ENCODE results near the gene PIWIL4.

The PIWIL4 gene

DNA sequence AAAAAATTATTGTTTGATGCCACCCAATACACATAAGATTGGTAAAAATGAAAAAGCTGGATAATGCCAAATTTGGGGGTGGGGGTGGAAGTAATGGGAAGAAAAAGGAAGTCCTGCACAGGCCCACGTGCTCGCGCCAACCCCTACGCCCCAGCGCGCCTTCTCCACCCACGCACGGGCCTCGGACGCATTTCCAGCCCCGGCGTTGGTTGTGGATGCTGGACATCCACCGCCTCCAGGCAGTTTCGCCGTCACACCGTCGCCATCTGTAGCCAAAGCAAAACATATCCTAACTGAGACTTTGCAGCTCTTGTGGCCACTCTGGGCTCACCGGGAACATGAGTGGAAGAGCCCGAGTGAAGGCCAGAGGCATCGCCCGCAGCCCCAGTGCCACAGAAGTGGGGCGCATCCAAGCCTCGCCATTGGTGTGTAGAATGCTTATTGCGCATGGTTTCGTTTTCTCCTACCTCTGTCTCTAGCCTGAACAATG, at the start of gene PIWIL4:
PIWIL4 (plus strand) TSS at position 188 of the 490 bp plus-strand sequence; CDS start at position 339, 151 bp downstream.
- no peak for DNase-seq

- DNase-seq, result no peak
Observed at GRCh38 chr11:94518300-94518699, 48.9 kb upstream of the PIWIL4 start.

- DNase-seq, result no peak
Observed at GRCh38 chr11:94519478-94520084, 47.6 kb upstream of the PIWIL4 start.

- no peak for DNase-seq
Observed at GRCh38 chr11:94521684-94522083, 45.5 kb upstream of the PIWIL4 start.

DNA sequence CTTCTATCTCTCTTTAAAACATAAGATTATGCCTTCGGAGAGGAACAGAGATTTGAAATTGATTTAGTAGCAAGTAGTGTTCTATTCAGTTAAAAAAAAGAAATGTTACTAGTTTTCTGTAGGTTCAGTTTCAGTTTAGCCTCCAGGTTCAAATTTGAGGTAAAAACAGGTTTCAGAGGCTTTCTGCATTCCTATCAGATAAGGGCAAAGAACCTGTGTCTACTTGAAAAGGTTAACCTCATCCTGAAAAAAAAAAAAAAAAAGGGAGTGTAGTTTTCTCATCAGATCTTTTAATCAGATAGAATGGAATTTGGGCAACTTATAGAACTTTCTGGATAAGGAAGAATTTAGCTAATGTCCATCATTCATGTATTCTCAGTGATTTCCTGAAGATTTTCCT, 42.8 kb upstream of the PIWIL4 start:
- DNase-seq, result no peak

DNA sequence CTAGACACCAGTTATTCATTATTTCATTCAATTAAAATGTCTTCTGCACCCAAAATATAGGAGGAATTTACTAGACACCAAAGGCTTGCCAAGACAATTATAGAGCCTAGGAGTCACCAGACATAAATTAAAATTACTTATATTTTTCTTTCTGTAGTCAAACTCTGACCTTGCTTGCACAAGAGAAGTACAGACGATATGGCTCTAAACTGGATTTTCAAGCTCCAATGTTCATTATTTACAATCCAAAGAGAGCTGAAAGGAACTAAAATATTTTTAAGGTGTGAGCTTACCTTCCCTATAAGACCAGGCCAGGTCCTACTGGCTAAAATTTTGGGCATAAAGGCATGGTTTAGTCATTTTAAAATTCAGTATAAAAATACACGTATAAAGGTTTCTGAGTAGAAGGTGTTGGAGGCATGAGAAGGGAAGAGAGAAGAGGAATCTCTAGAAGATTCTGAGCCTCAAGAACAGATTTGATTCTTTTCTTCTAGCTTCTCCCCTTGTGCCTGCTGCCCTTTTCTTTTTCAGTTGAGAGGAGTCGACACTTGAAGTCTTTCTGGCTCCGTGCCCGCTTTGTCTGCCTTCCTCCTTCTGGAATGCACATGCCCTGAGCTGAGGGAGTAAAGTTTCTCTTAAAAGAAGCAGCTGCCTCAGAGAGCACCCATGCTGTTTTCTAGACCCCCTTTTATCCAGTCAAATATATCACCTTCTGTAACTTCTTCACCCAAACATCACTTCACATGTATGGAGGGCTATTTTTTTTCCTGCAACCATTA, 41.4 kb upstream of the PIWIL4 start:
- no peak for DNase-seq

GRCh38 chr11:94526645-94527438, 40.3 kb upstream of the PIWIL4 start:
- DNase-seq, result no peak

GRCh38 chr11:94528551-94528950, 38.6 kb upstream of the PIWIL4 start:
- DNase-seq, result no peak

DNA sequence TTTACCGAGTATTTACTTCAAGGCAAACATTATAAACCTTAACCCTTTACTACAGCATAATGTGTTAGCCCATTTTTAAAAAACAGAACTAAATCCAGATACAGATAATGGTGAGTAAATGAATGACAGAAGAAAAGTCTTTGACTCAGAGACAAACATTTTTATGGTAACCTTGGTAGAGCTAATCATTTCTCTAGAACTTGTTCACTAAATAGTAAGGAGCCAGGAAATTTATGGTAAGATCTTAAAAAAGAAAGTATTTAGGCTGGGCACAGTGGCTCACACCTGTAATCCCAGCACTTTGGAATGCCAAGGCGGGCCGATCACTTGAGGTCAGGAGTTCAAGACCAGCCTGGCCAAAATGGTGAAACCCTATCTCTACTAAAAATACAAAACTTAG, 35.0 kb upstream of the PIWIL4 start:
- no peak for DNase-seq

DNA sequence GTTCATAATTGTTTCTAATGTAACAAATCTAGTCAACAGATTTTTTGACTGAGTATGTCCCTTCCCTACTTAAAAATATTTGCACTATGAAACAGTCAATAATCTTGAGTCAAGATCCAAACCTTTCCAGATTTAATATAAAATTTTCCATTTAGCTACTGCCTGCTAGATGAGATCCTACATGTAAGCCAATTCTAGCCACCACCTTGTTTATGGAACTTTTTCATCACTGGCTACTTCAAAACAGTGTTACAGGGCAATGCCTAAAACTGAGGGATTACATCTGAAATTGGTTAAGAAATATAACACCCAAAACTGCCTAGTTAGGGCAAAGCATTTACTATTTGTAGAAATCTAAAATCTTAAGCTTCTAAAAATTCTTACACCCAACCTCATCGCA, 34.0 kb upstream of the PIWIL4 start:
- no peak for DNase-seq

DNA sequence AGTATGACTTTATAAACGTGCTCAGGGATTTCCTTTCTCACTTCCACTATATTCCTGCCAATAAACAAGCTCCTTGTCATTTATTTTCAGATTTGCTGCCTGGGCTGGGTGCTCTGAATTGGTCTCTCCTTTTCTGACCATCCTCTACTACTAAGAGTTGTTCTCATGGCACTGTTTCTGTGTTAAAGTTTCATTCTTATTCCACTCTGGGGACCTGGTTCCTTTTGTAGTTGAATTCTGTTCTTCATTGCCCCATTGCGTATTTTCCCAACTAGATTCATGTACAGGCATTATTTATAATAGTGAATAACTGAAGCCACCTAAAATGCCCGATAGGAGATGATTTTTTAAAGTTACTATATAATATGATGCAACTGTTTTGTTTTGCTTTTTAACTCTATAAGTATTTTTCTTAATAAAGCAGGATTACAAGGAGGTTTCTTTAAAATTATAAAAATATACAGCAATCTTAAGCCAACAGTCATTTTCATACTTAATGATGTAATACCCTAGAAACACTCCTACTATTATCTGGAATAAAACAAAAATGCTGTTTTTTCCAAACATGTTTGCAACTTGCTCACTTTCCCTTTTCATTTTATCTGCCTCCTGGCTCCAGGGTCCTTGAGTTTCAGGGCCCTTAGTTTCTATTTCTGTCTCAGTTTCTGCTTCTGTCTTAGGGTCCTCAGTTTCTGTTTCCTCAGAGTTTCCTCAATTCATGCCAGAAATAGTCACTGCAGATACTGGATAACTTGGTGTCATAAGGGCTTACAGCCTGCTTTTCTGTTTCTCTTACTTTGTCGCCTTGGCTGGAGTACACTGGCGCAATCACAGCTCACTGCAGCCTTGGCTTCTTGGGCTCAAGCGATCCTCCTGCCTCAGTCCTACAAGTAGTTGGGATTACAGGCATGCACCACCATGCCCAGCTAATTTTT, 33.2 kb upstream of the PIWIL4 start:
- DNase-seq, result no peak

- DNase-seq, result no peak
Observed at GRCh38 chr11:94536386-94536785, 30.8 kb upstream of the PIWIL4 start.

DNA sequence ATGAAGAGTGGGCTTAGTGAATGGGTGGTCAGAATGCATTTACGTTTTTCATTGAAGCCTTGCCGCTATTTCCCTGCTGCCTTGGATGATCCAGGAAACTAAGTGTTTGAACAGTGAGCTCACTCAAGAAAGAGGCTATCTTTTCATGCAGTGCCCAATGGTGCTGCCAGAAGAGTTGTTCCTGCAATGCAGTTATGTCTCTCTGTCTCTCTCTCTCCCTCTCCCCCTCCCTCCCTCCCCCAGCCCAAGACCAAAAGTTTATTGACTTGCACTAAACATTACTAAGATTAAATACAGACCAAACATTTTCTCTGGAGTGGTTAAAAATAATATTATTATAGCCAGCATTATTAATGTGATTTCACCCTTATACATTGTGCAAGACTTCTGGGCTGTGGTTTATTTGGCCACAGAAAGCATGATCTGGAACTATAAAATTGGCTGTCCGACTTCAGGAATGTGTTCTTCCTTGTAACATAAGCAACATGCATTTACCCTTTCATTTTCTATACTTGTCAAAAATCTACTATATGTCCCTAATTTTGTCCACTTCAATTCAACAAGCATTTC, 30.1 kb upstream of the PIWIL4 start:
- no peak for DNase-seq

GRCh38 chr11:94539420-94539819, 27.7 kb upstream of the PIWIL4 start:
- DNase-seq, result no peak

DNA sequence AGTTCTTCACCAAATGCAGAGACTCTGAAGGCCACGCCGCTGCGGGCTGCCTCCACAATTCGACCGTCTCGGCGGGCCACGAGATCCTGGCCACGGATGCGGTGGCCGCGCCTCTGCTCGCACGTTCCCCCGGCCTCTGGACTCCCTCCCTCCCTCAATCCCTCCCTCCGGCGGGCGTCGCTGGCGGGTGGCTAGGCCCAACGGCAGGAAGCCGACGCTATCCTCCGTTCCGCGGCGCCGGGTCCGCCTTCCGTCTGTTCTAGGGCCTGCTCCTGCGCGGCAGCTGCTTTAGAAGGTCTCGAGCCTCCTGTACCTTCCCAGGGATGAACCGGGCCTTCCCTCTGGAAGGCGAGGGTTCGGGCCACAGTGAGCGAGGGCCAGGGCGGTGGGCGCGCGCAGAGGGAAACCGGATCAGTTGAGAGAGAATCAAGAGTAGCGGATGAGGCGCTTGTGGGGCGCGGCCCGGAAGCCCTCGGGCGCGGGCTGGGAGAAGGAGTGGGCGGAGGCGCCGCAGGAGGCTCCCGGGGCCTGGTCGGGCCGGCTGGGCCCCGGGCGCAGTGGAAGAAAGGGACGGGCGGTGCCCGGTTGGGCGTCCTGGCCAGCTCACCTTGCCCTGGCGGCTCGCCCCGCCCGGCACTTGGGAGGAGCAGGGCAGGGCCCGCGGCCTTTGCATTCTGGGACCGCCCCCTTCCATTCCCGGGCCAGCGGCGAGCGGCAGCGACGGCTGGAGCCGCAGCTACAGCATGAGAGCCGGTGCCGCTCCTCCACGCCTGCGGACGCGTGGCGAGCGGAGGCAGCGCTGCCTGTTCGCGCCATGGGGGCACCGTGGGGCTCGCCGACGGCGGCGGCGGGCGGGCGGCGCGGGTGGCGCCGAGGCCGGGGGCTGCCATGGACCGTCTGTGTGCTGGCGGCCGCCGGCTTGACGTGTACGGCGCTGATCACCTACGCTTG, 23.2 kb upstream of the PIWIL4 start, which contains the start of gene FUT4:
FUT4 (plus strand) TSS at position 227 of the 951 bp plus-strand sequence; CDS start at position 440, 213 bp downstream.
- DNase-seq, result peak; percentile 74

GRCh38 chr11:94544646-94545263, 22.4 kb upstream of the PIWIL4 start:
- no peak for DNase-seq

DNA sequence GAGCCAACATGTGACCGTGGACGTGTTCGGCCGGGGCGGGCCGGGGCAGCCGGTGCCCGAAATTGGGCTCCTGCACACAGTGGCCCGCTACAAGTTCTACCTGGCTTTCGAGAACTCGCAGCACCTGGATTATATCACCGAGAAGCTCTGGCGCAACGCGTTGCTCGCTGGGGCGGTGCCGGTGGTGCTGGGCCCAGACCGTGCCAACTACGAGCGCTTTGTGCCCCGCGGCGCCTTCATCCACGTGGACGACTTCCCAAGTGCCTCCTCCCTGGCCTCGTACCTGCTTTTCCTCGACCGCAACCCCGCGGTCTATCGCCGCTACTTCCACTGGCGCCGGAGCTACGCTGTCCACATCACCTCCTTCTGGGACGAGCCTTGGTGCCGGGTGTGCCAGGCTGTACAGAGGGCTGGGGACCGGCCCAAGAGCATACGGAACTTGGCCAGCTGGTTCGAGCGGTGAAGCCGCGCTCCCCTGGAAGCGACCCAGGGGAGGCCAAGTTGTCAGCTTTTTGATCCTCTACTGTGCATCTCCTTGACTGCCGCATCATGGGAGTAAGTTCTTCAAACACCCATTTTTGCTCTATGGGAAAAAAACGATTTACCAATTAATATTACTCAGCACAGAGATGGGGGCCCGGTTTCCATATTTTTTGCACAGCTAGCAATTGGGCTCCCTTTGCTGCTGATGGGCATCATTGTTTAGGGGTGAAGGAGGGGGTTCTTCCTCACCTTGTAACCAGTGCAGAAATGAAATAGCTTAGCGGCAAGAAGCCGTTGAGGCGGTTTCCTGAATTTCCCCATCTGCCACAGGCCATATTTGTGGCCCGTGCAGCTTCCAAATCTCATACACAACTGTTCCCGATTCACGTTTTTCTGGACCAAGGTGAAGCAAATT, 21.7 kb upstream of the PIWIL4 start:
- DNase-seq, result no peak

- no peak for DNase-seq
Observed at GRCh38 chr11:94546162-94546470, 21.1 kb upstream of the PIWIL4 start.

- DNase-seq, result no peak
Observed at GRCh38 chr11:94546886-94547285, 20.3 kb upstream of the PIWIL4 start.

Measured in activated naive CD4-positive, alpha-beta T cell treated with Interleukin-2 at 50 U/mL for 16 hours (primary cell).